GM18868 (cell line): ENCODE measurements around the gene DPYSL5.

Experiments
- ATAC-seq: cut with Tn5 transposase; IDR thresholded peaks from one replicate; pipeline ENCODE4 v1.9.1; 2021; ENCODE audit warnings: mild to moderate bottlenecking, moderate library complexity; ENCODE audit not compliant: unreplicated experiment

The DPYSL5 gene

GRCh38 chr2:26924731-26925099 is 76.8 kb downstream of the DPYSL5 start:
- ATAC-seq: no peak

- no peak for ATAC-seq
Observed at GRCh38 chr2:26925100-26925791, 77.3 kb downstream of the DPYSL5 start.

DNA sequence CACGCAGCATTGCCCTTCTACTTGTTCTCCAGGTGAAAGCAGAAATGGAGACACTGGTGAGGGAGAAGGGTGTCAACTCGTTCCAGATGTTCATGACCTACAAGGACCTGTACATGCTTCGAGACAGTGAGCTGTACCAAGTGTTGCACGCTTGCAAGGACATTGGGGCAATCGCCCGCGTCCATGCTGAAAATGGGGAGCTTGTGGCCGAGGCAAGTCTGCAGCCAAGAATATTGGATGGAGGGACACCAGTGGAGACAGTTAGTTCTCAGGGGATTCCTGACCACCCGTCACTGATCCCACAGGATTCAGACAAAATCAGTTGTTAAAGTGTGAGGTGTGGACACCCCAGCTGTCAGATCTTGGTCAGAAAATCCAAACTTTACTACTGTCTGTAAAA is 79.3 kb downstream of the DPYSL5 start:
- ATAC-seq: no peak

GRCh38 chr2:26932974-26933373 is 85.0 kb downstream of the DPYSL5 start:
- ATAC-seq: no peak

GRCh38 chr2:26933431-26934334 is 85.8 kb downstream of the DPYSL5 start:
- no peak for ATAC-seq

DNA sequence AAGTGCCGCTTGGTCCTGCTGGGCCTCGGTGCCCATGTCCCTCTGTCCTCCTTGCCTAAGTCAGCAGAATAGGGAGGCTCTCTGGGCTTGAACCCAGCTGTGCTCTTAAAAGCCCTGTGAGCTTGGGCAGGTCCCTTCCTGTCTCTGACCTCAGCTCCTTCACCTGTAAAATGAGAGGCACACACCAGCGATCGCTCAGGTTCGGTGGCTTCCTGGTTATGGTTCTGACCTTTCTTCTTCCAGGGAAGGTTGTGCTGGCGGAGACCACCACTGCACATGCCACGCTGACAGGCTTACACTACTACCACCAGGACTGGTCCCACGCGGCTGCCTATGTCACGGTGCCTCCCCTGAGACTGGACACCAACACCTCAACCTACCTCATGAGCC is 86.4 kb downstream of the DPYSL5 start:
- no peak for ATAC-seq

GRCh38 chr2:26934985-26935384 is 87.1 kb downstream of the DPYSL5 start:
- ATAC-seq: no peak

DNA sequence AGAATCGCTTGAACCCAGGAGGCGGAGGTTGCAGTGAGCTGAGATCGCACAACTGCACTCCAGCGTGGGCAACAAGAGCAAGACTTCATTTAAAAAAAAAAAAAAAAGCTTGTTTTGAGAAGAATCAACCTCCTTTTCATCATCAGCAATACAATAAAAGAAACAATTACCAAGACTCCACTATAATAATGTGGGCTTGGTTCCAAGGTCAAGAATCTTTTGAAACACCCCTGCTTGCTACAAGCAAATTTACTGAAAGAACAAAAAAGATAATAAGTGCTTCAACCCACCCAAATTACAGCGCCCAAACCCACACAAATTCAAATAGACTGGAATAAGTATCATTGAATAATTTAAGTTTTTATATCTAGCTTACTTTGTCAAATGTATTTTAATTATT is 88.9 kb downstream of the DPYSL5 start:
- no peak for ATAC-seq

DNA sequence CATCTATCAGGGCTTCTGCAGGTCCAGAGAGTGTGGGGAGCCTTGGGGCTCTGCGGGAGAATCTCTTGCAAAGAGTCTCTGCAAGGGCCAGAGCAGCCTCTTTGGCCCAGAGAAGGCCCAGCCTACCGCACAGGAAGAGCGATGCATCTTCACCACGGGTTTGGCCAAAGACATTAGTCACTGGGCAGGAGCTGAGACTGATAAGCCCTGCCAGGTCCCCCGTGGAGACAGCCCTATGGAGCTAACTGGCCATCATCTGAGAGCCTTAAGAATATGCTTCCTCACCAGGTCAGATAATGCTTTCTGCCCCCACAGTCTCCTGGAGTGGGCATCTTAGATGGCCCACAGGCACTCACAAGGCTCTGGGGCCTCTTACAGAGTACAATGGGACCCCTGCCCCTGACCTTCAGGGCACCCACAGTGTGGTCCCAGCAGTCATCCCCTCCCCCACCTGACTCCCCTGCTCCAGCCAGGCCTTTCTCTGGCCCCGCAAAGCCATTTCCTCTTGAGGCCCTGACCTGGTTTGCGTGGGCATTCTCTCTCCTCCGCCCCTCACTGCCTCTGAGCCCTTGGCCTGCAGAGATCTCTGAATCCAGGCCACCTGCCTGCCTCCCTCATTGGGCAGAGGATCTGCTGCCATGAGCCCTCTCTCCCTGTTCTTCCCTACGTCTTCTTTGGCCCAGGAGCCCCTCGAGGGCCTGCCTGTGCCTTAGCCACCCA is 90.6 kb downstream of the DPYSL5 start:
- ATAC-seq: no peak

DNA sequence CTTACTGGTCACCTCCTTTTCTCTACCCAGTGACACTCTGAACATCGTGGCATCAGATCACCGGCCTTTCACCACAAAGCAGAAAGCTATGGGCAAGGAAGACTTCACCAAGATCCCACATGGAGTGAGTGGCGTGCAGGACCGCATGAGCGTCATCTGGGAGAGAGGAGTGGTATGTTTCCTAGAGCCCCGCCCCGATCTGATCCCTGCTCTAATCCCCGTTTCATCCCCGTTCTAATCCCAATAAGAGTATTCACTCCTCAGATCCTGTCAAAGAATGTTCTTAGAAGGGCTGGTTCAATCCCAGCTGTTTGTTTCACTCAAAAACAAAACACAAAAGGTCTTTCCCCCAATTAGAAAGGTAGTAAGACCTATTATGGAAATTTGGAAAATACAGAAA is 92.1 kb downstream of the DPYSL5 start:
- no peak for ATAC-seq

DNA sequence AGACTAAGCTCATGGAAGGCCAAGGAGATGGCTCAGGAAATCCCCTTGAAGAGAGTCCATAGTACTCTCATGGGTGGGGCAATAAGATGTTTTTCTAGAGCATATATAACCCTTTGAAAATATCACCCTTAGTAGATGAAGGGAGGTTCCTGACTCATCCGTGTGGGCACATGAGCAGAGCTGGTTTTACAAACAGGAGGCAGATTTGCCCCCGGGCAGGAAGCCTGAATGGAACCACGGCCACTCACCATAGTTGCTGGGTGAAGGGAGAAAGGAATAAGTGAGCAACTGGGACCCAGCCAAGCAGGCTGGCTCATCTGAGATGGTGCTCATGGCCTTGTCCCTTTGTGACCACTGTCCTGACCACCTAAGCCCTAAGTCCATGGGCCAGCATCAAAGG is 93.6 kb downstream of the DPYSL5 start:
- no peak for ATAC-seq

DNA sequence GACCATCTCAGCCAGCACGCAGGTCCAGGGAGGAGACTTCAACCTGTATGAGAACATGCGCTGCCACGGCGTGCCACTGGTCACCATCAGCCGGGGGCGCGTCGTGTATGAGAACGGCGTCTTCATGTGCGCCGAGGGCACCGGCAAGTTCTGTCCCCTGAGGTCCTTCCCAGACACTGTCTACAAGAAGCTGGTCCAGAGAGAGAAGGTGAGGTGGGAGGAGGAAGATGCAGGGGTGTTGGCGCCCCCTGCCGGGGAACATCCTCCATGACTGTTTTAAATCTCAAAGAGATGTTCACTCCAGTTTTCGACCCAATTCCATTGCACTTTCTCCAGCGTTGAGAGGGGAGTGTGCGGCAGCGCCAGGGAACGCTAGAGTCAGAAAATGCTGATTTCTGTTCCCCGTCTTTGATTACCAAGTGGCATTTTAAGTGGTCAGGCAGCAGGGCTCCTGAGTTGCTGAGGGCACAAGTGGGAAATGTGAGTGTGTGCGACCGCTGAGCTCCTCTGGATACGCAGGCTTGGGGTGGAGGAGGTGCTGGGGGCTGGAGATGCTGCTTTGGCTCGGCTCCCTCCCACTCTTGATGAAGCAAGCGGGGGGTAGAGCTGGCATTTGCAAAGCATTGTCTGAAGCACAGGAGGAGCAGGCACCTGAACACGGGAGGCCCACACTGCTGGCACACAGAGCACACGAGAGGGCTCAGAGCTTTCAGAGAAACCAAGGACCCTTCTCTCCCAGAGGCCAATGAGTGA is 94.8 kb downstream of the DPYSL5 start:
- no peak for ATAC-seq

DNA sequence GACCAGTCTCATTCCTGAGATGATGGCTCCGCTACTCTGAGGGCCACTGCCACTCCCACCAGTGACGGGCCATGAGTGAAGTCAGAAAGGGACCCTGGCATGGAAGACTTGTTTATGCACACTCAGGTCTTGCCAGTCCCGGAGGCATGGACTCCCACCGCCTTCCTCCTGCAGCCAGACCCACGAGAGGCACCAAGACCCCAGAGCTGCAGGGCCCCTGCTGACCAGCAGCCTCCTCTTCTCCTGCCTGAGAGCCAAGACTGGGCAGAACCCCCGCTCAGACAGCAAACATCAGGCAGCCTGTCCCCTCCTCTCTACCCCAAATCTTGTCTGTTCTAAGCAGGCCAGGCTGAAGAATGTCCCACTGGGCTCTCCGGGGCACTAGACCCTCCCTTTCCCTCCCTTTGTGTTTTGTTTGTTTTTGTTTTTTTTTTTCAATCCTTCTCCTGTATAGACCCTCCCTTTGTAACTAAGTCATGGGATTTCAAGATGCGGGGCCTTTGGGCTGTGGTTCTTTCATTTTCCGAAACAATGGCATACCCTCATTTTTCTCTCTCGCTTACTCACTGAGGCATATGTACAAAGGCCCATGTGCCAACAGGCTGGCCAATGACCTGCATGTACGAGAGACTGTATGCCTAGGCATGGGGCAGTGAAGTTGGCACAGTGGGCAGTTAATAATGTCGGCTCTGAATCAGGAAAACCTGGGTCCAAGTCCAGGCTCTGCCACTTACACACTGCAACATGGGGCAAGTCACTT is 98.2 kb downstream of the DPYSL5 start:
- no peak for ATAC-seq

DNA sequence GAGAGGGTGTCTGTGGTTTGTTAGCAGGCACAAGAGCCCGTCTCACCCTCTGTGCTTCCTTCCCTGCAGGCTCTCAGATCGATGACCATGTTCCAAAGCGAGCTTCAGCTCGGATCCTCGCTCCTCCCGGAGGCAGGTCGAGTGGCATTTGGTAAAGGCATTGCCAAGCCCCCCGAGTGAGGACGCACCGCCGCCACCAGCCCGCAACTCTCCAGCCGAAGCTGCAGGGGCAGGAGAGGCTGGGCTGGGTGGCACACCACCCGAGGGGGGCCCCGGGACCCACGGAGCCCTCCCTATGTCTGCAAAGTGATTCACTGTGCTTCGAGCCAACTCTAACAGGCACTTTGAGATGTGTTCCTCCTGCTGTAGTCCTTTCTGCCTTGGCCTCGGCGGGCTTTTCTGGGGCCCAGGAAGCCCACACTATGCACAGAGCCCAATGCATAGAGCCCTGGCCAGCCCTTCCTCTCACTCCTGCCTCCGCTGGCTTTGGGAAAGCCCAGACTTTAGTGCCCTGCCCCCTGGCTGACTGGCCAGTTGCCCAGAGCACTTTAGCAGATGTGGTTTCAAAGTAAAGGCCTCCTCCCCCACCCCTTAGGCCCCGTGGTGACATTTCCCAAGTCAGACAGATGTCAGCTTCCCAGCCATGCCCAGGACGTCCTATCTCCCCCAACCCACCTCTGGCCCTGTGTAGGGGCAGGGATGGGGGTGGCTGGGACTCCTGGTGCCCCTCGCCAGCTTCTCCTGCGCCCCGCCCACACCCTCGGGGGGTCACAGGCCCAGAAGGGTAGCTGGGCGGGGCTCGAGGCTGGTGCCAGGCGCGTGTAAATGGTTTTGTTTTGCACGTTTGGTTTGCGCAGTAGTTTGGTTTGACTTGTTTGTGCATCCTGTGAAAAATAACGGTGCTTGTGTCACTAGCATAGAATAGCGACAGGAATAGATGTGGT is 99.2 kb downstream of the DPYSL5 start:
- ATAC-seq: no peak

DNA sequence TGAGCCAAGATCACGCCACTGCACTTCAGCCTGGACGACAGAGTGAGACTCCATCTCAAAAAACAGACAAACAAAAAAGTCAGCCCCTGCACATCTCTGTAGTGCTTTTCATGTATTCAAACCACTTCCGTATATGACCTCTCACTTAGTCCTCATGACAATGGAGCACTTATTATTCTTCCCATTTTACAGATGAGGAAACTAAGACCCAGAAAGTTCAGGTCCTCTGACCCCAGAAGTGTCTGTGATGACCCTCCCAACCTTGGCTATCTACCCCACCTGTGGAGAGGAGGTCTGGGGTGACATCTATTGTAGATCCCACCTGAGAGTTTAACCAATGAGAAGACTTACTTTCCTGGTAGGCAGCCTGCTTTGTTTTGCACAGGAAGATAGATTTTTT is 100.9 kb downstream of the DPYSL5 start:
- no peak for ATAC-seq

DNA sequence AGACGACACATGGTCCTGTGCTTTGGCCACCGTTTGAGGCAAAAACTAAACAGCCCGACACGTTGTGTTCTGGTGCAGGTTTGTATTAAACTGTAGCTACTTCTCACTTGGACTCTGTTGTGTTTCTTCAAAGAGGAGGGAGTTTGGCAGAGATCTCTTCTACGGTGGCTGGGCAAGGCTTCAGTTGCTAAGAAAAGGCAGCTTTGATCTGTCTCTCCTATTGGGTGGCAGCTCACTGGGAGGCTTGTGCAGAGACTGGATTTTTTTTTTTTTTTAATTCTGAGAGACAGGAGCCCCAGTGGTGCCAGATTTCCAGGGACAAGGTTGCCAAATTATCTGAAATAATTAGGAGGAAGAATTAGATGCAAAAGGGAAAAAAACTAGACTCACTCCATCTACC is 102.3 kb downstream of the DPYSL5 start:
- ATAC-seq: no peak

DNA sequence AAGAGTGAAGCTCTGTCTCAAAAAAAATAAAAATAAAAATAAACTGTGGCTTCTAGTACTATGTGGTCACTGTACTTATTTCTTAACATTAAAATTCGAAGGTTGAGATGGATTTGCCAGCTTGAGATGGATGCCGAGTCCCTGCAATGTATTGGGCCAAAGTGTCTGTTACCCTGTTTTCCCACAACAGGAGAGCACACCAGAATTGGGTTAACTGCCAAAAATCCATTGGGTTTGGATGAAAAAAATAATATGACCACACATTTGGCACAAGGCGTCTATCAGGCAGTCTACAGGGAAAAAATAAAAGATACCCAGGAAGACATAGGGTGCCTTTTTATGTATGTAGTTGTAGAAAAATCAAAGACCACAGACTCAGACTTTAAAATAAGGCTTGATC is 103.3 kb downstream of the DPYSL5 start:
- no peak for ATAC-seq

- no peak for ATAC-seq
Observed at GRCh38 chr2:26952374-26952773, 104.4 kb downstream of the DPYSL5 start.

DNA sequence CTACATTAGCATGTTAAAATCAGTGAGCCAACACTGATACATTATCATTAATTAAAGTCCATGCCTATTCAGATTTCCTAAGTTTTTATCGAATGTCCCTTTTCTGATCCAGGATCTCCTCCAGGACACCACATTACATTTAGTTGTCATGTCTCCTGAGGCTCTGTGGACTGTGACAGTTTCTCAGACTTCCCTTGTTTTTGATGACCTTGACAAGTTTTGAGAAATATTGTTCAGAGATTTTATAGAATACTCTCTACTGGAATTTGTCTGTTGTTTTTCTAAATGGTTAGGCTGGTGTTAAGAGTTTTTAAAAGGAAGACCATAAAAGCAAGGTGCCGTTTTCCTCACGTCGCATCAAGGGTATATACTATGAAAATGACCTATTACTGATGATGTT is 106.2 kb downstream of the DPYSL5 start:
- no peak for ATAC-seq
